Smooth muscle cell (in vitro differentiated cells): Measurements from ENCODE around the gene DPP7. TPM values are rescaled to one million over a fixed set of nuclear protein-coding genes. Genes with fewer than 3 reads are reported as not detected.

Experiments
- DNase-seq: peaks from one replicate; lab custom pipeline; 2025; ENCODE audit not compliant: unreplicated experiment; lab: John Stamatoyannopoulos, UW
- H2AFZ ChIP-seq: fragments of 200-600 bp; sonication (generic); 2 replicates; pipeline ENCODE4 v1.6.0; 2016; ENCODE audit warnings: antibody characterized with exemption, low read depth, mild to moderate bottlenecking
- H3F3A ChIP-seq: fragments of 200-600 bp; sonication (generic); 2 replicates; pipeline ENCODE4 v1.6.0; 2017; ENCODE audit warnings: antibody characterized with exemption, low read depth
- H3K27ac ChIP-seq: fragments of 200-600 bp; sonication (generic); 2 replicates; pipeline ENCODE4 v1.5.1; 2016; ENCODE audit warnings: low read depth, mild to moderate bottlenecking
- H3K27me3 ChIP-seq: fragments of 200-600 bp; sonication (generic); 2 replicates; pipeline ENCODE4 v1.6.1; 2016; ENCODE audit warnings: low read depth, mild to moderate bottlenecking
- H3K36me3 ChIP-seq: fragments of 200-600 bp; sonication (generic); 2 replicates; pipeline ENCODE4 v1.5.1; 2016; ENCODE audit warnings: low read depth
- H3K4me1 ChIP-seq: fragments of 200-600 bp; sonication (generic); 2 replicates; pipeline ENCODE4 v1.5.1; 2016; ENCODE audit warnings: low read depth
- H3K4me2 ChIP-seq: fragments of 200-600 bp; sonication (generic); 2 replicates; pipeline ENCODE4 v1.6.0; 2016; ENCODE audit warnings: mild to moderate bottlenecking
- H3K4me3 ChIP-seq: fragments of 200-600 bp; sonication (generic); 2 replicates; pipeline ENCODE4 v1.5.1; 2016; ENCODE audit warnings: mild to moderate bottlenecking
- H3K79me2 ChIP-seq: fragments of 200-600 bp; sonication (generic); 2 replicates; pipeline ENCODE4 v1.6.0; 2016; ENCODE audit warnings: low read depth, mild to moderate bottlenecking
- H3K9ac ChIP-seq: fragments of 200-600 bp; sonication (generic); 2 replicates; pipeline ENCODE4 v1.6.0; 2016; ENCODE audit warnings: low read depth
- H3K9me3 ChIP-seq: fragments of 200-600 bp; sonication (generic); replicated peaks from 2 replicates; pipeline ENCODE4 v1.5.1; 2016; ENCODE audit warnings: low read depth
- H4K20me1 ChIP-seq: fragments of 200-600 bp; sonication (generic); 2 replicates; pipeline ENCODE4 v1.6.0; 2016; ENCODE audit warnings: low read depth
- CTCF ChIP-seq: fragments of 200-600 bp; sonication (generic); IDR thresholded peaks from 2 replicates; pipeline ENCODE4 v1.5.1; 2017; ENCODE audit warnings: borderline replicate concordance, mild to moderate bottlenecking, antibody characterized with exemption; ENCODE audit not compliant: insufficient read depth, poor library complexity, severe bottlenecking
- WGBS: methylation state at CpG from one replicate; pipeline ENCODE4 v1.1.7; 2016; ENCODE audit warnings: low lambda C conversion rate; 5-methylcytosine and 5-hydroxymethylcytosine counted together
- polyA plus RNA-seq: library from polyadenylated mRNA; unstranded; fragments of >200 nt; fragmentation: Nextera tagmentation; extraction: Ambion mirVana; gene quantifications from 2 replicates; pipeline ENCODE4 v1.2.1, GENCODE V29; 2016
- total RNA-seq: library from RNA; depleted of rRNA; stranded (reverse); fragments of >200 nt; gene quantifications from 2 replicates; pipeline ENCODE4 v1.2.3, GENCODE V29; 2014

The DPP7 gene
- total and polyA plus RNA-seq, 2 experiments from 2014 or later = 51.4 to 170 TPM

DNA sequence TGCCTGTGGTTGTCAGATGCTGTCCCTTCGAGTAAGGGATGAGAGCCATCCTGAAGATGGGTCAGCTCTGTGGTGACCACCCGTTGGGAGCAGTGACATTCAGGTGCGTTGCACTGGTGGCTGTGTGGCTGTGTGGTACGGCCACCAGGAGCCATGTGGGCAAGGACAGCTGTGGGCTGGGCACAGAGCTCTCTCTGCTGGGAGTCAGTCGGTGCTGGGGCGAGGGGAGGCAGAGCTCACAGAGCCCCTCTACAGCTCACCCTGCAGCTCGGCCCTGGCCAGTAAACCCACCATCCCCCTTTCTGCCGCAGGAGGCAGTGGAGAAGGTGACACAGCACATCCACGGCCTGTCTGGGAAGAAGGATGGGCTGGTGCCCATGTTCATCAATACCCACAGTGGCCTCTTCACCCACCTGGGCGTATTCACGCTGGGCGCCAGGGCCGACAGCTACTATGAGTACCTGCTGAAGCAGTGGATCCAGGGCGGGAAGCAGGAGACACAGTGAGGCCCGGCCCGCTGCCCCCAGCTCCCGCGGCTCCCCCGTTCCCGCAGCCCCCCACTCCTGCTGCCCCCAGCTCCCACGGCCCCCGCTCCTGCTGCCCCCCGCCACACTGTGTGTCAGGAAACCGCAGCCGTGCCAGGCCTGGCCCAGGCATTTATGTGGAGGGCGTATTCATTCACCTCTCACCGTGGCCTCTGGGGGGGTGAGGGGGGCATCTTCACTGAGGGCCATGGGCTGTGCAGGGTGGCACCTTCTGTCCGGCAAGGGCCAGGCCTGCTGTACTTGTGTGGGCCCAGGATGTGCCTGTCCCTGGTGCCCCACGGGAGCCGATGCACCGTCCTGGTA, 8.5 kb downstream of the DPP7 start:
- peaks cover 4% of the 10 kb centered on the region for H3K36me3 ChIP-seq
- DNase-seq = no peak
- H3K4me2 ChIP-seq = no peak overlapping the region
- no peaks in the 10 kb centered on the region for H3K4me1 ChIP-seq
- no peaks in the 10 kb centered on the region for H3K27me3 ChIP-seq
- TF ChIP-seq CTCF = no peak
- H3K27ac ChIP-seq = no peak overlapping the region
- H3K9me3 ChIP-seq = no peaks in the 10 kb centered on the region
- H4K20me1 ChIP-seq = peaks cover 5% of the 10 kb centered on the region
- no peak overlapping the region for H3K9ac ChIP-seq
- H3F3A ChIP-seq = no peaks in the 10 kb centered on the region
- WGBS = 98% methylated on average over 22 of the region's 31 CpGs
- H2AFZ ChIP-seq = no peak overlapping the region
- H3K79me2 ChIP-seq = no peaks in the 10 kb centered on the region
- H3K4me3 ChIP-seq = no peak overlapping the region

DNA sequence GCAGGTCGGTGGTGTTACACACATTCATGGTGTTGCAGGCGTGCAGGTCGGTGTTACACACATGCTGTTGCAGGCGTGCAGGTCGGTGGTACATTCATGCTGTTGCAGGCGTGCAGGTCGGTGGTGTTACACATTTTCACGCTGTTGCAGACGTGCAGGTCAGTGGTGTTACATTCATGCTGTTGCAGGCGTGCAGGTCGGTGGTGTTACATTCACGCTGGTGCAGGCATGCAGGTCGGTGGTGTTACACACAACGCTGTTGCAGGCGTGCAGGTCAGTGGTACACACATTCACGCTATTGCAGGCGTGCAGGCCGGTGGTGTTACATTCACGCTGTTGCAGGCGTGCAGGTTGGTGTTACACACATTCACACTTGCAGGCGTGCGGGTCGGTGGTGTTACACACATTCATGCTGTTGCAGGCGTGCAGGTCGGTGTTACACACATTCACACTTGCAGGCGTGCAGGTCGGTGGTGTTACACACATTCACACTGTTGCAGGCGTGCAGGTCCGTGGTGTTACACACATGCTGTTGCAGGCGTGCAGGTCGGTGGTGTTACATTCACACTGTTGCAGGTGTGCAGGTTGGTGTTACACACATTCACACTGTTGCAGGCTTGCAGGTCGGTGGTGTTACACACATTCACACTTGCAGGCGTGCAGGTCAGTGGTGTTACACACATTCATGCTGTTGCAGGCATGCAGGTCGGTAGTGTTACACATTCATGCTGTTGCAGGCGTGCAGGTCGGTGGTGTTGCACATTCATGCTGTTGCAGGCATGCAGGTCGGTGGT, 11.1 kb downstream of the DPP7 start:
- Histone ChIP-seq H4K20me1 (peaks cover 5% of the 10 kb centered on the region), H3K4me3 (no peak overlapping the region), H2AFZ (no peak overlapping the region), H3F3A (no peaks in the 10 kb centered on the region), H3K9me3 (no peaks in the 10 kb centered on the region), H3K4me2 (no peak overlapping the region), H3K9ac (no peak overlapping the region), H3K27me3 (no peaks in the 10 kb centered on the region), H3K4me1 (no peaks in the 10 kb centered on the region), H3K36me3 (peaks cover 4% of the 10 kb centered on the region), H3K27ac (no peak overlapping the region), H3K79me2 (no peaks in the 10 kb centered on the region)
- DNase-seq = no peak
- TF ChIP-seq CTCF = no peak
- WGBS = 92% methylated on average over 36 of the region's 37 CpGs

DNA sequence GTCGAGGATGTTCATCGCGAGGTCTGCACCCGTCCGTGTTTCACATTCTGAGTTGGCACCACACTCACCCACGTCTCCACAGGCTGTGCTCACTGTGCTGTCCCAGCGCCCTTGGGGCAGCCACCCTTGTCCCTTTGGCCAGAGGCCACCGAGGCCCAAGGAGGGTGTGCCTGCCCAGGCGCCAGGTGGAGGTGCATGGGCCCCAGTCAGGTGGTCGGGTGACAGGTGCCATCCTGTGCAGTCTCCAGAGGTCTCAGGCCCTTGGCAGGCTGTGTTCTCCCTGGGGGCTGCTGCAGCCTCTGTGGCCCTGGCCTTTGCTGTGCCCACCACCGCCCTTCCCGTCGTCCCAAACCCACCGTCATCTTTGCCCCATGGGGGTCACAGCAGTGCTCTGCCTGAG, 15.3 kb downstream of the DPP7 start:
- Histone ChIP-seq H3K27ac (no peak overlapping the region), H3K79me2 (no peaks in the 10 kb centered on the region), H3K36me3 (peaks cover 4% of the 10 kb centered on the region), H3K27me3 (no peaks in the 10 kb centered on the region), H3K4me1 (no peaks in the 10 kb centered on the region), H3F3A (no peaks in the 10 kb centered on the region), H4K20me1 (peaks cover 1% of the 10 kb centered on the region), H3K9ac (no peak overlapping the region), H3K4me2 (no peak overlapping the region), H2AFZ (no peak overlapping the region), H3K9me3 (no peaks in the 10 kb centered on the region), H3K4me3 (no peak overlapping the region)
- DNase-seq = no peak
- 98% methylated on average over 14 of the region's 14 CpGs for WGBS
- no peak for TF ChIP-seq CTCF
